Measurements from ENCODE around the gene MTPN.

MTPN gene

GRCh38 chr7:135933509-135934188, 43.5 kb downstream of the MTPN start:
- DNase-seq: no peak
- Mint-ChIP-seq H3K27me3 (no peaks in the 10 kb centered on the region), H3K4me1 (peaks cover 47% of the 10 kb centered on the region), H3K4me3 (no peak overlapping the region), H3K36me3 (ENCODE audit: low read depth) (peaks cover 19% of the 10 kb centered on the region), H3K9me3 (no peaks in the 10 kb centered on the region), H3K27ac (no peak overlapping the region)
- peak; percentile 20 for ATAC-seq

DNA sequence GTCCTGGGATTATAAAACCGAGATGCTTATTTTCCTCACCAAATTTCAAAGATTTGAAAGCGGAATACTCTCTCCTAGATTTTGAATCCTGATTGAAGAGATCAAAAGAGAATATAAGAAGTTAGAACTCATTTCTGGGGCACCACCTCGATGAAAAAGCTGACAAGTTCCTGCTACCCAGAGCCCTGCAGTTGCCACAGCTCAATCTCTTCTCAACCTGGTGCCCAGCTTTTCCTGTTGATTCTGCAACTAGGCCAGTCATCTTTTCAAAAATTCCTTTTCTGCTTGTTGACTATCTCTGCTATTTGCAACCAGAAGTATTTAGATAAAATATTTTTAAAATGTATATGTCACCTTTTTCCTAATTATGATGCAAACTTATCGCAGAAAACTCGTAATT, 45.0 kb downstream of the MTPN start:
- ATAC-seq (no peak), DNase-seq (no peak)
- Mint-ChIP-seq H3K36me3 (ENCODE audit: low read depth) (peaks cover 22% of the 10 kb centered on the region), H3K4me3 (no peak overlapping the region), H3K27ac (no peak overlapping the region), H3K4me1 (peaks cover 43% of the 10 kb centered on the region), H3K9me3 (no peaks in the 10 kb centered on the region), H3K27me3 (no peaks in the 10 kb centered on the region)

DNA sequence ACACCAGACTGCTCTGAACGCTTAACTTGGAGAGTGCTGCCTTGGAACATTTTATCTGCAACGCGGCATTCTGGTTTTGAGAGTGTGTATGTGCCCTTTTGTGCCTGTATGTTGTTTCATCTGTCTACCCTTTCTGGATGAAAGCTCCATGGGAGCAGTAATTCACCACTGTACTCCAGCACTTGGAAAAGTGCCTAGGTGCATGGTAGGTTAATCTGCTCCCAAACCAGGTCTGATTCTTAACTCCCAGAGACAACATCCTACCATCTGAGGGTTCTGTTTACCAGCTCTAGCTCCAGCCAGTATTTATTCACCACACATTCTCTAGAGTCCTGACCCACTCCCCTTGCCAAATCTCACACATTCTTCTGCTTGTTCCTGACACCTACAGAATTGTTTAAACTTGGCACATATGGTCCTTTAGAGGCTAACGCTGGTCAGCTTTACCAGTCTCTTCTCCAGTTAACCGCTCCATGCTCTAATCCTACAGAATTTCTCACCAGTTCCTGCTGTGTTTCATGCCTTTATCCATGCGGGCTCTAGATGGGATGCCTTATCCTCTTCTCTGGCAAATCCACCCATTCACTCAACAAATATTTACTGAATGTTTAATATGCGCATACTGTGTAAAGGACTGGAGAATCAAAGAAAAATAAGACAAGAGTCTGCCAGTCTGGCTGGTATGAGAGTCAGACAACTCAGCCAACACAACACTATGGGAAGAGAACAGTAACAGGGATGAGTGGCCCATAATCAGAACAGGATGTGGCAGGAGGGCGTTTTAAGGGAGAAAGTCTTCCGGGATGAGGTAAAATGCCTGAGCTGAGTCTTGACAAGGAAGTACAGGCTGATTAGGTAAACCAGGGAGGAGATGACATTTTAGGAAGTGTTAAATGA, 46.3 kb downstream of the MTPN start:
- ATAC-seq: no peak

GRCh38 chr7:135929722-135930141, 47.4 kb downstream of the MTPN start:
- Mint-ChIP-seq H3K4me1 (peaks cover 27% of the 10 kb centered on the region), H3K27ac (no peak overlapping the region), H3K4me3 (no peak overlapping the region), H3K27me3 (no peaks in the 10 kb centered on the region), H3K36me3 (ENCODE audit: low read depth) (peaks cover 30% of the 10 kb centered on the region), H3K9me3 (no peaks in the 10 kb centered on the region)
- ATAC-seq: no peak
- no peak for DNase-seq

More for the DNA sequence above, 46.3 kb downstream of the MTPN start:
- H3K36me3 Mint-ChIP-seq (ENCODE audit: low read depth): peaks cover 32% of the 10 kb centered on the region
- H3K4me1 Mint-ChIP-seq: peaks cover 35% of the 10 kb centered on the region
- peak overlapping the region; percentile 7 for H3K27ac Mint-ChIP-seq
- H3K27me3 Mint-ChIP-seq: no peaks in the 10 kb centered on the region
- no peaks in the 10 kb centered on the region for H3K9me3 Mint-ChIP-seq
- no peak for DNase-seq
- H3K4me3 Mint-ChIP-seq: no peak overlapping the region

DNA sequence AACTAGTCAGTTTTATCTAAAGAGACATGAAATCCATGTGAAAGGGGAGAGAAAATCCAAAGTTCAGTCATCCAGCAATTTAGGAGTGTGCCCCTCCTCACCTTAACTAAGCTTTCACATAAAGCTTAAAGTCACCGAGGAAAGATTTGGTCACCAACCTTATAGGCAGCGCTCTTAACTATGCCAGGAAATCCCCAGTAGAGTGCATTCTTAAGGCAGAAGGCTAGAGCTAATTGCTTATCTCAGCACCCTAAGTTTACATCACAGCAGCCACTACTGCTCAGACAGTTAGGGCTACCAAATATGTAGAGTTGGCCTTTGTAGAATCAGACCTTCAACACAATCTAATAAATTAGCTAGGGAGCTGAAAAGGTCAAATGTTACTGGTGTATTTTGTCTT, 47.9 kb downstream of the MTPN start:
- H3K4me3 Mint-ChIP-seq: no peak overlapping the region
- no peaks in the 10 kb centered on the region for H3K27me3 Mint-ChIP-seq
- no peak overlapping the region for H3K27ac Mint-ChIP-seq
- DNase-seq (no peak), ATAC-seq (peak; percentile 76)
- peaks cover 24% of the 10 kb centered on the region for H3K4me1 Mint-ChIP-seq
- no peaks in the 10 kb centered on the region for H3K9me3 Mint-ChIP-seq
- H3K36me3 Mint-ChIP-seq (ENCODE audit: low read depth): peaks cover 30% of the 10 kb centered on the region

DNA sequence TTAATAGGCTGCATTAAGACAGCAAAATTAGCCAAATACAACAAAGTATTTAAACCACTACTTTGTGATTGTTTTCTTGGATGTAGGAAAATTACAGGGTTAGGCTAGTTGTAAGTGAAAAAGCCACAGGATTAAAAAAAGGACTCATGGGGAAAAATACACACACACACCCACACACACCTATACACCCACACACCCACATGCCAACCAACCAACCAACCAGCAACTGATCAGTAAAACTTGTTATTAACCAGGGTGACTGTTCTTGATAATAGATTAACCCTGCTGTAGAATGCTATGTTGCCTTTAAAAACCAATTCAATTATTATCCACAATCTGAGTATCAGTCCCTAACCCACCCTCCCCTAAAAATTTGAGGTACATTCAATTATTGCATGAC, 49.0 kb downstream of the MTPN start:
- DNase-seq: no peak
- H3K9me3 Mint-ChIP-seq: no peaks in the 10 kb centered on the region
- peak overlapping the region; percentile 26 for H3K27ac Mint-ChIP-seq
- H3K4me3 Mint-ChIP-seq: no peak overlapping the region
- H3K36me3 Mint-ChIP-seq (ENCODE audit: low read depth): peaks cover 29% of the 10 kb centered on the region
- no peak for ATAC-seq
- H3K4me1 Mint-ChIP-seq: peaks cover 14% of the 10 kb centered on the region
- H3K27me3 Mint-ChIP-seq: no peaks in the 10 kb centered on the region

- Mint-ChIP-seq H3K36me3 (ENCODE audit: low read depth) (peaks cover 31% of the 10 kb centered on the region), H3K4me3 (no peak overlapping the region), H3K4me1 (peaks cover 12% of the 10 kb centered on the region), H3K27ac (no peak overlapping the region), H3K9me3 (no peaks in the 10 kb centered on the region), H3K27me3 (no peaks in the 10 kb centered on the region)
- DNase-seq: no peak
- ATAC-seq: no peak
Observed at GRCh38 chr7:135925210-135925609, 51.9 kb downstream of the MTPN start.

DNA sequence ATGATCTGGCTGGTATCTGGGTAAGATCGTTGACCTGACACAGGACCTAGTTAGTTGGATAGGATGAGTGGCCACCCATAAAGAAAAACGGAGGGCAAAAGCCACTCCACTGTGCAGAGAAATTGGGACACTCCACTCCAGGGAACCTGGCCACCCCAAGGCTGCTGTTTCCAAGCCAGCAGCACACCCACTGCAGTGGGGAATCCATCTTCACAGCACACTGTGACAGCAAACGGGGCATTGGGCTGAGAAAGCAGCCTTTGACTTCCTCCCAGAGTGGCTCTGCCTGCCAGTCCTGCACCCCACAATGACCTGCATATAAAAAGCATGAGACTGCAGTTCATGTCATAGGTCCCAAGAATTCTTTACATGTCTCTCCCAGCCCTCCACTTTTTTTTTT, 52.9 kb downstream of the MTPN start:
- ATAC-seq: no peak
- no peaks in the 10 kb centered on the region for H3K27me3 Mint-ChIP-seq
- no peaks in the 10 kb centered on the region for H3K9me3 Mint-ChIP-seq
- peaks cover 7% of the 10 kb centered on the region for H3K4me1 Mint-ChIP-seq
- no peak overlapping the region for H3K4me3 Mint-ChIP-seq
- H3K36me3 Mint-ChIP-seq (ENCODE audit: low read depth): peaks cover 24% of the 10 kb centered on the region
- H3K27ac Mint-ChIP-seq: no peak overlapping the region
- no peak for DNase-seq

DNA sequence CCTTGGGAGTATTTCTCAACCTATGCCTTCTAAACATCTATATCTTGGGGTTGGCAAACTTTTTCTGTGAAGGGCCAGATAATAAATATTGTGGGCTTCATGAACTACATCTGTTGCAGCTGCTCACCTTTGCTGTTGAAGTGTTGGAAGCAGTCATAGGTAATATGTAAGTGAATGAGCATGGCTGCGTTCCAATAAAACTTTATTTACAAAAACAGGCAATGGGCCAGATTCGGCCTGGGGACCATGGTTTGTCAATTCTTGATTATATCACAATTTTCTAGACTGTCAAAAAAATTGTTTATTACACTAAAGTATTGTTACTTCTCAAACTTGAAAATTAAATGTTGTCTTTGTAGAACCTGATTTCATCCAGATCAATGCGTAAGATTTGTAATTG, 54.9 kb downstream of the MTPN start:
- Mint-ChIP-seq H3K27me3 (no peaks in the 10 kb centered on the region), H3K4me1 (peaks cover 5% of the 10 kb centered on the region), H3K27ac (no peak overlapping the region), H3K9me3 (peaks cover 7% of the 10 kb centered on the region), H3K36me3 (ENCODE audit: low read depth) (peaks cover 18% of the 10 kb centered on the region), H3K4me3 (no peak overlapping the region)
- DNase-seq: no peak
- ATAC-seq: no peak

DNA sequence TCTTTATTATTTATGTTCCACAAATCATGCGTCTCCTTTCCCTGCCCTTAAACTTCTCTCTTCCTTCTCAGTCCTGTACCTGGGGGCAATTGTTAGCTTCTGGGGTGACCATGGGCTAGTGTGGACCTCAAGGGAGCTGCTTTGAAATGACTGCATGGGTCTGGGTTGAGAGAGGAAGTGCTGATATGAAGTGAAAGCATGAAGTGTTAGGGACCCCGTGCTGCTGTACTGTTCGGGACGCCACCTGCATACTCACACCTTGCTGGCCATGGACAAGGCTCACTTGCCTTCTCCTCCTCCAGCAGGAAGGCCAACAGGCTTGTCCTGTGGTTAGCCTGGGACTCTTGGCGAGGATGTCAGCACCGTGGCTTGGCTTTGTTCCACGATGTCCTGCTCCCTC, 56.7 kb downstream of the MTPN start:
- peaks cover 7% of the 10 kb centered on the region for H3K9me3 Mint-ChIP-seq
- peaks cover 6% of the 10 kb centered on the region for H3K36me3 Mint-ChIP-seq (ENCODE audit: low read depth)
- peak overlapping the region; percentile 4 for H3K27ac Mint-ChIP-seq
- no peaks in the 10 kb centered on the region for H3K27me3 Mint-ChIP-seq
- H3K4me1 Mint-ChIP-seq: peaks cover 5% of the 10 kb centered on the region
- no peak overlapping the region for H3K4me3 Mint-ChIP-seq
- ATAC-seq: no peak
- no peak for DNase-seq

DNA sequence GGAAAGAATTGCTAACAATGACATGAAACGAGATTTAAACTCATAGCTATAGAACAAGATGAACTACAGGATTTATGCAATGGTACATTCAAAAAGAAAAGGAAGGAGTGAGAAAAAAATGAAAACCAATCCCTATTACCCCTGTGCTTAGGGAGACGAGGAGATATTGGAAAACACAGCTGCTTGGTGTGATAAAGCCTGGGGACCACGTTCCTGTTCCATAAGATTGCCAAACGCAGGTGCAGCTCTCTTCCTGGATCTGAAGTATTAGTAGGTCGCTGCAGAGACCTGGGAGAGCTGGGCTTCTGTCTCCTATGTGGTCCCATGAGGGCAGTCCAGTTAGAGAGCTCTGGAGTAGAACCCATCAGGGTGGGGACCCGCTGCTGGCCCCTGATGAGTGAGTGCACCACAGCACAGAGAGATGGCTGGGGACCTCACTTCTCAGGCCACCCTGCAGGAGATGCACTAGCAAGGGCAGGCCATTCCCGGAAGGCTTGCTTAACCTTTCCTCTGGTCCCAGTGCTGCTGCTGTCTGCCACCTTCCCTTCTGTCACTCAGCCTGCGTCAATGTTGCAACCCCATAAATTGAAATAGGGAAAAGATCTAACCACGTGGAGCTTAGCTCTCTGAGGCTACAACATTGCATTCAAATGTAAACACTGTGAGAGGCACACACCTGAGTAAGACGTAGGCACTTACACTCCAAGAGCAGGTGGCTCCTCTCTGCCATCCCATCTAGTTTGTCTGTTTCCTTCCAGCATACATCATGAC, 57.9 kb downstream of the MTPN start:
- H3K27ac Mint-ChIP-seq: no peak overlapping the region
- peaks cover 6% of the 10 kb centered on the region for H3K36me3 Mint-ChIP-seq (ENCODE audit: low read depth)
- DNase-seq: no peak
- no peaks in the 10 kb centered on the region for H3K27me3 Mint-ChIP-seq
- peaks cover 5% of the 10 kb centered on the region for H3K4me1 Mint-ChIP-seq
- H3K4me3 Mint-ChIP-seq: no peak overlapping the region
- H3K9me3 Mint-ChIP-seq: peaks cover 7% of the 10 kb centered on the region
- no peak for ATAC-seq

DNA sequence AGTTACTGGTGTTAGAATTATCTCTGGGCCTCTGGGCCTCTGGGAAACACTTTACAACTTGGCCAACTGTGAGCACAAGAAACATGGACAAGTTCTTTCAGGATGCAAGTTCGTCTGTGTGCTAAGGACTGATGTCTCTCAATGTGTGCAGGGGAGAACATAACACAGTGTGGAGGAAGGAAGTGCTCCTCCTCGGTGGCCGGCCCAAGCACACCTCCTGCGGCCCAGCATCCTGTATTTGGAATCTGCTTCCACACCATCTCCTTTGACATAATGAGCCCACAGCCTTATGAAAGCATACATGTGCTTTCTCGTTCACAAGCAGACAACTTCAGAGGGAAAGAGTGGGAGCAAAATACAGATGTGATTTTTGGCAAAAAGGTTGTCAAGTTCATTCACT, 59.0 kb downstream of the MTPN start:
- H3K4me1 Mint-ChIP-seq: peaks cover 5% of the 10 kb centered on the region
- peak overlapping the region; percentile 44 for H3K27ac Mint-ChIP-seq
- DNase-seq: no peak
- no peak overlapping the region for H3K4me3 Mint-ChIP-seq
- H3K36me3 Mint-ChIP-seq (ENCODE audit: low read depth): peaks cover 6% of the 10 kb centered on the region
- no peaks in the 10 kb centered on the region for H3K27me3 Mint-ChIP-seq
- peaks cover 7% of the 10 kb centered on the region for H3K9me3 Mint-ChIP-seq
- no peak for ATAC-seq

DNA sequence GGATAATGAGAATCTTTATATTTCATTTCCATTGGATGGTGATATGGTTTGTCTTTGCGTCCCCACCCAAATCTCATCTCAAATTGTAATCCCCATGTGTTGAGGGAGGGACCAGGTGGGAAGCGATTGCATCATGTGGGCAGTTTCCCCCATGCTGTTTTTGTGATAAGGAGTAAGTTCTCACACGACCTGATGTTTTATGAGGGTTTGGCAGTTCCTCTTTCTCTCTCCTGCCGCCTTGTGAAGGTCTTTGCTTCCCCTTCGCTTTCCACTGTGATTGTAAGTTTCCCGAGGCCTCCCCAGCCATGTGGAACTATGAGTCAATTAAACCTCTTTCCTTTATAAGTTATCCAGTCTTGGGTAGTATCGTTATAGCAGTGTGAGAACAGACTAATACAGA, 59.4 kb downstream of the MTPN start:
- H3K27me3 Mint-ChIP-seq: no peaks in the 10 kb centered on the region

GRCh38 chr7:135914346-135914745, 62.8 kb downstream of the MTPN start:
- DNase-seq (no peak), ATAC-seq (no peak)
- Mint-ChIP-seq H3K27ac (no peak overlapping the region), H3K9me3 (peaks cover 7% of the 10 kb centered on the region), H3K36me3 (ENCODE audit: low read depth) (no peaks in the 10 kb centered on the region), H3K4me3 (no peak overlapping the region), H3K4me1 (peaks cover 5% of the 10 kb centered on the region), H3K27me3 (no peaks in the 10 kb centered on the region)

More for the DNA sequence above, 59.4 kb downstream of the MTPN start:
- Mint-ChIP-seq H3K27ac (peak overlapping the region; percentile 44), H3K4me1 (peaks cover 5% of the 10 kb centered on the region), H3K4me3 (no peak overlapping the region), H3K9me3 (peaks cover 7% of the 10 kb centered on the region), H3K36me3 (ENCODE audit: low read depth) (peaks cover 5% of the 10 kb centered on the region)
- ATAC-seq: no peak
- DNase-seq: no peak
